C4-2B (cell line): ENCODE data around the gene UBASH3B.

Experiments used
- ZFX ChIP-seq: fragments of 450-650 bp; IDR thresholded peaks from 2 replicates; pipeline ENCODE4 v1.6.1; 2017
- TF ChIP-seq, protein P1 (sequence below): fragments of 450-650 bp; conservative IDR thresholded peaks from 2 replicates; pipeline ENCODE4 v1.5.1; 2017; ENCODE audit warnings: mild to moderate bottlenecking

DNA sequence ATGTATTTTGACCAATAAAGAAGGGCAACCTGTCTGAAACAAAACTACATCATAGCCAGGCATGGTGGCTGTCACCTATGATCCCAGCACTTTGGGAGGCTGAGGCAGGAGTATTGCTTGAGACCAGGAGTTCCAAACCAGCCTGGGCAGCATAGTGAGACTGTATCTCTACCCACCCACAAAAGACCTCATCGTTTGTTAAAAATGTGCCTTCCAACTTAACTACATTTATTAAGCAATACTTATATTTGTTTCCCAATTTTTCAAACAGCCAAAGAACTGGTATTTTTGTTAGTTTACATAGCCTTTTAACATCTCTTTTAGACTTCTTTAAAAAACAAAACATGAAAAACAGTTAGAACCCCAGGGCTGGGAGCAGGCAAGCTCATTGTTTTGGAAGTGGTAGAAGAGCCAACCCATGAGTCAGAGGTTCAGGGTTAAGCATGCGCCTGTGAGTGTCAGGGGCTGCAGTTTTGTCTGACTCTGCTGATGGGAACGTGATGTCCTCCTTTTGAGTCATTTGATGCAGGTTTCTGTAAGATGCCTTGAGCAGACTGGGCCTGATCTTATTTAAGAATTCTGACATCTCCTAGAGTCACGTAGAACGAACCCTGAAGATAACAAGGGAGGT, 128.9 kb downstream of the UBASH3B start:
- TF ChIP-seq, protein P1, sequence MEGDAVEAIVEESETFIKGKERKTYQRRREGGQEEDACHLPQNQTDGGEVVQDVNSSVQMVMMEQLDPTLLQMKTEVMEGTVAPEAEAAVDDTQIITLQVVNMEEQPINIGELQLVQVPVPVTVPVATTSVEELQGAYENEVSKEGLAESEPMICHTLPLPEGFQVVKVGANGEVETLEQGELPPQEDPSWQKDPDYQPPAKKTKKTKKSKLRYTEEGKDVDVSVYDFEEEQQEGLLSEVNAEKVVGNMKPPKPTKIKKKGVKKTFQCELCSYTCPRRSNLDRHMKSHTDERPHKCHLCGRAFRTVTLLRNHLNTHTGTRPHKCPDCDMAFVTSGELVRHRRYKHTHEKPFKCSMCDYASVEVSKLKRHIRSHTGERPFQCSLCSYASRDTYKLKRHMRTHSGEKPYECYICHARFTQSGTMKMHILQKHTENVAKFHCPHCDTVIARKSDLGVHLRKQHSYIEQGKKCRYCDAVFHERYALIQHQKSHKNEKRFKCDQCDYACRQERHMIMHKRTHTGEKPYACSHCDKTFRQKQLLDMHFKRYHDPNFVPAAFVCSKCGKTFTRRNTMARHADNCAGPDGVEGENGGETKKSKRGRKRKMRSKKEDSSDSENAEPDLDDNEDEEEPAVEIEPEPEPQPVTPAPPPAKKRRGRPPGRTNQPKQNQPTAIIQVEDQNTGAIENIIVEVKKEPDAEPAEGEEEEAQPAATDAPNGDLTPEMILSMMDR = no peak
- no peak for TF ChIP-seq ZFX
